Endothelial cell of hepatic sinusoid (primary cell): ENCODE data around the gene MYCBP.
"Not testable (repeated sequence)": the region's sequence is repeated elsewhere in the genome, so short reads cannot be mapped to it uniquely, and the experiment has no call there.

ENCODE experiments used
- in situ Hi-C: cut with HindIII; loops from 2 replicates; pipeline ENCODE4 v1.10.0; 2017; ENCODE audit warnings: low sequenced_read_pairs

MYCBP gene

DNA sequence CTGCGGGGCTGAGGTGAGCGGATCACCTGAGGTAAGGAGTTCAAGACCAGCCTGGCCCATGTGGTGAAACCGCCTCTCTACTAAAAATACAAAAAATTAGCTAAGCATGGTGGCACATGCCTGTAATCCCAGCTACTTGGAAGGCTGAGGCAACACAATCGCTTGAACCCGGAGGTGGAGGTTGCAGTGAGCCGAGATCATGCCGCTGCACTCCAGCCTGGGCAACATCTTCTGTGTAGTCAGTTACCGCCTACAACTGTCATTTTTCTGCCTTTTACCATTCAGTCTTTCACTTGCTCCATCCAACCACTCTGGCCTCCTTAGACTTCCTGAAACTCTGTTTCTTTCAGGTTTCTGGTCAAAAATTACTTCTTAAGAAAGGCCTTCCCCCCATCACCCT lies 2.2 kb downstream of the MYCBP start:
- in situ Hi-C loops = loop anchor here (5.0 kb wide), 1 partner anchor 86 kb away; no protein-coding TSS in a partner anchor

- in situ Hi-C loops = no loop called here
Measured at GRCh38 chr1:38867208-38867607, 5.9 kb downstream of the MYCBP start.

DNA sequence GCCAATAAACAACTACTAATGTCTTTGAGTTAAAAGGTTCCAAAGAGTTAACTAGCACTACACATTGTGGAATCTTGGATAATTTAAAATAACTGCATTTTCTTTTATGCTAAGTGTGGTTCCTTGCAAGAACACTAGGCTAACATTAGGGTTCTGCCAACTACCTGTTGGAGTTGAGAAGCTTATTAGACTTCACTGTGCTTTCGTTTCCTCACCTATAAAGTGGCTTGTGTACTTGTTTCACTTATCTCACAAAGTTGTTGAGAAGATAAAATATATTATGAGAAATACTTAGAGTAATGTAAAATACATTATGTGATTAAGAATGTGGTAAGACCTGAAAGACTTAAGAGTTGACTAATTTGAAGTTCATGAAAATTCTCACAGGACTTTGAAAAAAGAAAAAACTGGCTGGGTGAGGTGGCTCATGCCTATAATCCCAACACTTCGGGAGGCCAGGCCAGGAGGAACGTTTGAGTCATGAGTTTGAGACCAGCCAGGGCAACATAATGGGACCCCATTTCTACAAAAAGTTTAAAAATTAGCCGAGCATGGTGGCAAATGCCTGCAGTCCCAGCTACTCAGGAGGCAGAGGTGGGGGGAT lies 7.9 kb downstream of the MYCBP start:
- in situ Hi-C loops = no loop called here

- in situ Hi-C loops = no loop called here
Measured at GRCh38 chr1:38860454-38860795, 12.7 kb downstream of the MYCBP start.

GRCh38 chr1:38859561-38860453 lies 13.3 kb downstream of the MYCBP start, which contains the start of gene RRAGC:
RRAGC (minus strand) TSS chr1:38859772; CDS start chr1:38859646, 126 bp downstream.
- in situ Hi-C loops = no loop called here

DNA sequence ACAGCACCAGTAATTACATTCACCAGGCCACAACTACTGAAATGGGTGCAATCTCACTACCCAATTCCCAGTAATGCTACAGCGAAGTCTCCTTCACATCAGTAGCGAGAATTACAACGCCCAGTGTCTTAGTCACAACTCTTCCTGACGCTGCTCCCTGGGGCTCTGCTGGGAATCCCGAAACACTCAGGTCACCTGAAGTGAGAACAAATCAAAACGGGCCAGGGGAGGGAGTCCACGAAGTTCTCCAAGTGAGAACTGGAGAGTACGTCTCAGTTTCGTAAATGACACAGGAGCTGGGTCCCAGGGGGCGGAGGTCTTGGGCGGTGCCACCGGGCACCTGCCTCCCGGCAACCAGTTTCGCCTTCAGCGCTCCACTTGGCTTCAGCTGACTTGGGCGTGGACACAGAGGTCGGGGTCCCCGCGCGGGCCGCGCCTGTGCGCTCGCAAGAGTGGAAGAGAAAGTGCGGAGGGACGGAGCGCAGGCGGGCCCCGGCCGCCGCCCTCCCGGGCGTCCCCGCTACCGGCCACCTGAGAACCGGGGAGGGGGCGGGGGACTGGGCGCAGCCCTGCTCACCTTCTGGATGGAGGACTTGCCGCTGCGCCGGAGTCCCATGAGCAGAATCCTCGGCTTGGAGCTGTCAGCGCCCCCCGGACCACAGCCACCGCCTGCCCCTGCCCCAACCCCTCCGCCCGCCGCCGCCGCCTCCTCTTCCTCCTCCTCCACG lies 14.2 kb downstream of the MYCBP start:
- in situ Hi-C loops = no loop called here

GRCh38 chr1:38852780-38853179 lies 20.4 kb downstream of the MYCBP start:
- in situ Hi-C loops = no loop called here

GRCh38 chr1:38848071-38848470 lies 25.1 kb downstream of the MYCBP start:
- in situ Hi-C loops = no loop called here

DNA sequence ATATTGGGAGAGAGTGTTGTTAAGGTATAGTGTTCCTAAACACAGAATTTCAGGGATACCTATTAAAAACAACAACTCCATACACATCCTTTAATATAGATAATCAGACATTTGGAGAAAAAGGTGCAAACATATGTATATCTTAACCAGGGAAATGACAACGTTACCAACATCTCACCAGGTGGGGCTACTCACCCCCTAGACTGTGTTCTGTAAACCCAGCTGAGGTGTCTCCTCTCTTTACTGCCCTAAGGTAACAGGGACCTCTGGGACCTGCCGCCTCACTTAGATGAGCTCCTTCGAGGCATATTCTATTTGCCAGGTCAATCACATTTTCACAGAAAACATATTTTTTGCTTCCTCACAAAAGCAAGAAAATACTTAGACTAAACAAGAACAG lies 26.9 kb downstream of the MYCBP start:
- in situ Hi-C loops = no loop called here

GRCh38 chr1:38845088-38845487 lies 28.1 kb downstream of the MYCBP start:
- in situ Hi-C loops = not testable (repeated sequence)

GRCh38 chr1:38840281-38840680 lies 32.9 kb downstream of the MYCBP start:
- in situ Hi-C loops = no loop called here

DNA sequence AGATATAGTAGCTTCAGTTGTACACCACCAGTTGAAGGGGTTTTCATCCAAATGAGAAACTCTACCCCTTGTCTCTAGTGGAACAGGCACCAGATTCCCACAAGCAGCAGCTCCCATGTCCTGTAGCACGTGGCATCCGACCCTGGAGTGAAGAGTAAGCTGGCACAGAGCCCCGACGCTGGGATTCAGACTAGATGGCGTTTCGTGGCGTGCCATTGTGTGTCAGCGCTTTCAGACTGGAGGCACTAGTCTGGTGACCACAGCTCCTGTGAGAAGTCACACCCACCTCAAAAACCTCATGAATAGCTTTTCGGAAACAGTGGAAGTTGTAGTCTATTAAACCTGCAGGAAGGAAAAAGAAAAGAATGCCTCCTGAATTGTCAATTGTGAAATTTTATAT lies 33.8 kb downstream of the MYCBP start:
- in situ Hi-C loops = no loop called here

DNA sequence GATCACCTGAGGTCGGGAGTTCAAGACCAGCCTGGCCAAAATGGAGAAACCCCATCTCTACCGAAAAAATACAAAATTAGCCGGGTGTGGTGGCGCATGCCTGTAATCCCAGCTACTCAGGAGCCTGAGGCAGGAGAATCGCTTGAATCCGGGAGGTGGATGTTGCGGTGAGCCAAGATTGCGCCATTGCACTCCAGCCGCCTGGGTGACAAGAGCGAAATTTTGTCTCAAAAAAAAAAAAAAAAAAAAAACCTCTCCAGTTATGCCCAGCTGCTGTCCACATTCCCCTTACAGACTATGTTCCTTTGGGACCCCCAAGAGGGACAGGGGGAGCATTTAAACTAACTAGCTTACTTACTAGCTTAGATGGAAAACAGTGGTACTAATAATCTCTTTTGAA lies 36.8 kb downstream of the MYCBP start:
- in situ Hi-C loops = not testable (repeated sequence)

DNA sequence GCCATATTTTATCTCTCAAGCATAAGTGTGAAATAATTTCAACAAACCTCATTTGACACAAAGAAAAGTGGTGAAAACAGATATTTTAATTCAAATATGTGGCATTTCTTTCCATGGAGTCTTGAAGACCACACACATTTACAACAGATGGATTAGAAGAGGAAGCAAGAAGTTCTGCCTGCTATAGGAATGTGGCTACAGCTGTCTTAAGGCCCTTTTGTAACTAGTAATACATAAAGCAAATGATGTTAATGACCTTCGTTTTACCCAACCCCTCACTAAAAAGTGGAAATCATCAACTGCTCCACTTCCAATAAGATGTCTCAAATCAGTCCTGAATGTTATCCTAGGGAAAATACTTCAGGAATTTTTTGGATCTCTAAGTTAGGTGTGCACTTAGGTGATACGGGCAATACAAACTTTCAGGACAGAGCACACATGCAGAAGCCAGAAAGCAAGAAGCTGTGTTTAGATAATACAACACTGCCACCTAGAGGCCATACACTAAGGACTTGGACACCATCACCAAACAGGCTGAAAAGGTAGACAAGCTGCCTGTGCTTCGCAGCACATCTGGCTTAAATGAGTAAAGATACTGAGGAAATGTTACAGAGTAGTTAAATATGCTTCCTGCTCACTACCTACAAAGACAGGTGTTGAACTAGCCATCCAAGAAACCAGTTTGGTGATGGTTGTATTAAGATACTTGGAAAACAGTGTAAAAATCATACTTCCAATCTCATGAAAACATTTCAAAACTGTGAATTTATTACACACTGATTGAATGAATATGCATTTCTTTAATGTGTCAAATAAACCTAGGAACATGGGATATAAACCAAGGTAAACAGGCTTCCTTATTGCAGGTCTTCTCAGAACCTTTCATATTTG lies 38.0 kb downstream of the MYCBP start:
- in situ Hi-C loops = no loop called here

- in situ Hi-C loops = no loop called here
Measured at GRCh38 chr1:38834221-38834782, 38.8 kb downstream of the MYCBP start.

- in situ Hi-C loops = no loop called here
Measured at GRCh38 chr1:38833146-38833545, 40.0 kb downstream of the MYCBP start.

DNA sequence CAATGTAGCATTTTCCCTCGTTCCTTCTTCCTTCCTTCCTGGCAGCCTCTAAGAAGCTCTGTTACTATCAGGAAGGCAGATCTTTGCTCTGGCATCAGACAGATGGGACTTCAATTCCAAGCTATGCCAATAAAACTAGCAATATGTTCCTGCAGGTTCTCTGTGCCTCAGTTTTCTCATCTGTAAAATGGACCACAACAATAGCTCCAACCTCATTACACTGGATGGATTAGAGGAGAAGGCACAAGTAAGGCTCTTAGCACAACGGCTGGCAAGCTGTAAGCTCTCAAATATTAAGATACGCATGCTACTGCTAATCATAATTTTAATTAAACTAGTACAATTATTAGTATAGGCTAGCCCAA lies 40.8 kb downstream of the MYCBP start:
- in situ Hi-C loops = no loop called here

- in situ Hi-C loops = no loop called here
Measured at GRCh38 chr1:38831731-38832369, 41.3 kb downstream of the MYCBP start.

GRCh38 chr1:38829368-38829767 lies 43.8 kb downstream of the MYCBP start:
- in situ Hi-C loops = no loop called here

DNA sequence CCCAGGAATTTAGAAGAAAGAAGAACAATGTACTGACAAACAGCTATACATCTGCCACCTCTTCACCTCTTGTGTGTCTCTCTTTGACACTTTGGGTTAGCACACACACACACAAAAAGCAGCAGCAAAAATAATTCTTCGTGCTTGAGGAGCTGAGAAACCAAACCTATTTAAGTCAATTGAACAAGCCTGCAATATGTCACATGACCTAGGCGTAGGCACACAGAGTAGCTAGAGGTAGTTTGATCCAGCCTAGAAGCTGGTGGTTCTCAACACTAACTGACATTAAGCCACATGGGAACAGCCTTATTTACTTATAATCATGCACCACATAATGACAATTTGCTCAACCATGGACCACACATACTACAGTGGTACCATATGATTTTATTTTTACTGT lies 45.8 kb downstream of the MYCBP start:
- in situ Hi-C loops = no loop called here
